Measurements from ENCODE around the gene FYN. TPM values are rescaled to one million over a fixed set of nuclear protein-coding genes. Genes with fewer than 3 reads are reported as not detected.

Gene FYN
- total RNA-seq, 1 donor, result 207 TPM

DNA sequence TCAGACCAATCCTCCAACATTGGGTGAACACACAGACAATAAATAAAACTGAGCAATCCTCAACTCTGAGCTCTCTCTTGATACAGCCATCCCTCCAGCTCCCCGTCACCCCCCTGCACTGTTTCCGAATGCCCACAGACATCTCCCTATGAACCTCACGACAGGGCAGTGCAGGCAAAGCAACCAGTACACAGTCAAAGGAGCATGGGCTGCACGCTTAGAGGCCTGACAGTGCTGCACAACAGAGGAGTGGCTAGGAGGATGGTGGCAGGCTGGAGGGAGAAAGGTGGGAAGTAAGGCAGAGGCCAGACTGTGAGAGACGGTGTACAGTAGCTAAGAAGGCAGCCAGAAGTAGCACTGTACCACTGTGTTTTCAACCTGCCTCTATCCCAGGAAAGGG is 24.0 kb downstream of the FYN start:
- Histone ChIP-seq H3K4me1 (ENCODE audit: insufficient read depth, low read length) (peaks cover 85% of the 10 kb centered on the region), H3K27me3 (ENCODE audit: insufficient read depth, low read length) (no peaks in the 10 kb centered on the region), H3K9me3 (ENCODE audit: low read depth, low read length) (no peaks in the 10 kb centered on the region), H3K4me3 (ENCODE audit: low read length) (no peak overlapping the region)

DNA sequence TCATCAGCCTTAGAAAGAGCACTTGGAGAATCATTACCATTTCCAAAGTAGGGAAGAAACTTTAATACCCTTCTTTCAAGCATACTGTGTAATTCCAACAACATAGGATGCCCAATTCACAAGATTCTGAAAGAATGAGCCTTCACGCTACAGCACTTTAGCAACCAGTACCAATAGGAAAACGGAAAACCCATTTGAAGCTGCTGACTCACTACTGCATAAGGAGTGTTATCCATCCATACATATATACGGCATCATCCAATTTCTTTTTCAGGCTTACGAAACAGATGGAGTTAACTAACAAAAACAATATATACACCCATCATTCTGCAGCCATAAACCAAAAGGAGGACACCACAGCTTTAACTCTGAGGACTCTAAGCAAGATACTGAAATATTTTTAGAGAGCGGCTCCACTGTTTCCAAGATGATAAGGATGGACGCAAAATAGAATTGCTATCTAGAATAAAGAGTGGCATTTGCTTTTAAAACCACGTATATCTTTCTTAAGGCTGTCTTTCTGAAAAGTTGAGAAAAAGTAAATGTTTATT is 24.9 kb downstream of the FYN start:
- Histone ChIP-seq H3K4me1 (ENCODE audit: insufficient read depth, low read length) (peaks cover 85% of the 10 kb centered on the region), H3K9me3 (ENCODE audit: low read depth, low read length) (no peaks in the 10 kb centered on the region), H3K27me3 (ENCODE audit: insufficient read depth, low read length) (no peaks in the 10 kb centered on the region), H3K4me3 (ENCODE audit: low read length) (no peak overlapping the region)

DNA sequence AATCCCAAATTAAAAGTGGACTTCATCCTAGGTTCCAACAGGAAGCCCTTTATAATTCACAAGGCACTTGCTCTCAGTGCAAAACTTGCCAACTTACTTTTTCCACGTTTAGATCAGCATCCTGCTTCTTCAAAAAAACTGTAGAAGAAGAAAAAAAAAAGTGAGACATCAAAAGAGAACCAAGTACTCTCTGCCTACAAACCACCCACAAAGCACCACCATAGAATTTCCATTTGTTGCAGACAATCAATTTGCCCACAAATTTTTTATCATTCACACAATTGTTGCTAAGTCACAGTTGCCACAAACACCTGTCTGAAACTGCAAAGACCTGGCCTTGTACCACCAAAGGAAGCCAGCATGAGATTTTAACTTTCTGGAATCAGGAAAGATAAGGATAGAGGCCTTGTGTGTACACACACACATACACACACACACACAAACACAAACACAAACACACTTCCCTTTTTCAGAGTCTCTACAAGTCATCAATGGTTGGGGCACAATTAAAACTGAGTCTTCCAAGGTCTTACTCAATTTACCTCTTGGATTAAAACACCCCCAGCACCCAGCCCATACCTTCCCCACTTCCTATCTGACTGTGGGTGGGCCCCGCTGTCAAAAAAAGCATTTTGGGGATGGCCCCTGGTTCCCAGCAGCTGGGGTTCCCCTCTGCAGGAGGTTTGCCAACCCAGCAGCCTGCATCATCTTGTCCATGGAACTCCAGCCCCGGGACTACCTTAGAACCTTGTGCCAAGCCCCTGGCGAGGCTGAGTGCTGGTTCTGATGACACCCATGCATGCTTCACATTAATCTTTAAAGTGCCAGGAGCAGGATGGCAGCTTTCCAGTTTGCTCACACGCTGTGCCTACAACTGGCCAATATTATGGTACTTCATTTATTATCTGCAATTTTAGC is 26.5 kb downstream of the FYN start:
- Histone ChIP-seq H3K4me3 (ENCODE audit: low read length) (no peak overlapping the region), H3K27me3 (ENCODE audit: insufficient read depth, low read length) (no peaks in the 10 kb centered on the region), H3K4me1 (ENCODE audit: insufficient read depth, low read length) (peaks cover 92% of the 10 kb centered on the region)

DNA sequence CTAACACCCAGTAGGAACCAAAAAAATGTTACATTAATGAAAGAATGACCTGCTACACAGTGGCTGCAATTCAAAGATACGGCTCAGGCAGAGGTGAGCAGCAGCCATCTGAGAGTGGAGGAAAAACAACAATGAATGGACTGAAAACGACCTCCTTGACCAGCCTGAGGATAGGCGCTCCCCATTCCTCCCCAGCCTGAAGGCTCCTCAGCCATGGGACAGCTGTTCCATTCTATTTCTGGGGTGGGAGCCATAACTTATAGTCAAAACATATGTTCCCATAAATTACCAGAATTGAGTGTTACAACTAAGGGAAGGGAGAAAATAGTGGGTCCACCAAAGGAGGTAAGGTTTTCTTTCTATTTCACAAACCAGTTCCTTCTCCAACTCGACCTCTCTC is 27.2 kb downstream of the FYN start:
- H3K9me3 ChIP-seq (ENCODE audit: low read depth, low read length), result no peaks in the 10 kb centered on the region
- peaks cover 92% of the 10 kb centered on the region for H3K4me1 ChIP-seq (ENCODE audit: insufficient read depth, low read length)
- H3K27me3 ChIP-seq (ENCODE audit: insufficient read depth, low read length), result no peaks in the 10 kb centered on the region
- no peak overlapping the region for H3K4me3 ChIP-seq (ENCODE audit: low read length)

More for the DNA sequence above, 26.5 kb downstream of the FYN start:
- no peaks in the 10 kb centered on the region for H3K9me3 ChIP-seq (ENCODE audit: low read depth, low read length)

DNA sequence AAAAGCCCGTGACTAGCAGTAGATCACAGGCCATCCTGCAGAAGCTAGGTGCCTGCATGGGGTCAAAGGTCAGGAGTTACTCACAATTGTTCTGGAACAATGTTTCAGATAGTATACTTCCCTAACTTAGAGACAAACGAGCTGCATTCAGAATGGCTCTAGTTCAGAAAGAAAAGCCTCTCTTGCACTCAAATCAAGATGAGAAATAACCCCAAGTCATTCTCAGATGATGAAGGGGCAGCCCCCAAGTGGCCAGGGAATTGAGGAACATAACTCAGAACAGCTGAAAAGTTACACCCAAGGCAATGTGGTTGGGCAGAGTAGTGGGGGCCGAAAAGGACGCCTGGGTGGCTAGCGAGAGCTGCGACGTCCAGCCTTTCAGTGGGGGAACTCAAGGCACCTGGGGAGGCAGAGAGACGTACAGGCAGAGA is 27.8 kb downstream of the FYN start:
- Histone ChIP-seq H3K4me3 (ENCODE audit: low read length) (no peak overlapping the region), H3K4me1 (ENCODE audit: insufficient read depth, low read length) (peaks cover 92% of the 10 kb centered on the region), H3K9me3 (ENCODE audit: low read depth, low read length) (no peaks in the 10 kb centered on the region), H3K27me3 (ENCODE audit: insufficient read depth, low read length) (no peaks in the 10 kb centered on the region)

DNA sequence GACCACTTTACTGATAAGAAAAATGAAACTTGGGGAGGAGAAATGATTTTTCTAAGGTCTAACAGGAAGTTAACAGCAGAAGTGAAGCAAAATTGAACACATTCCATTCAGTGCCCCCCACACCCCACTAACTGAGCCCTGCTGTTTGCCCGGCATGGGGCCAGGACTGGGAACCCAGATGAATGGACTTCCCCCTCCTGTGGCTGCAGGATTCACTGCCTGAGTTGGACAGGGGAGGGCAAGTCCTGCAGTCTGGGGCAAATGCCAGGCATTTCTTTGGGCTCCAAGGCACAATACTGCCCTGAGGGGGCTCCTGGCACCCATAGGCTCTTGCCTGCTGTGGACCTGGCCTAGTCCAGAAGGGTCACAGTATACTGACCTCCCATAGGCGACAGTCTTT is 28.3 kb downstream of the FYN start:
- Histone ChIP-seq H3K4me3 (ENCODE audit: low read length) (no peak overlapping the region), H3K4me1 (ENCODE audit: insufficient read depth, low read length) (peaks cover 93% of the 10 kb centered on the region), H3K27me3 (ENCODE audit: insufficient read depth, low read length) (no peaks in the 10 kb centered on the region), H3K9me3 (ENCODE audit: low read depth, low read length) (no peaks in the 10 kb centered on the region)

DNA sequence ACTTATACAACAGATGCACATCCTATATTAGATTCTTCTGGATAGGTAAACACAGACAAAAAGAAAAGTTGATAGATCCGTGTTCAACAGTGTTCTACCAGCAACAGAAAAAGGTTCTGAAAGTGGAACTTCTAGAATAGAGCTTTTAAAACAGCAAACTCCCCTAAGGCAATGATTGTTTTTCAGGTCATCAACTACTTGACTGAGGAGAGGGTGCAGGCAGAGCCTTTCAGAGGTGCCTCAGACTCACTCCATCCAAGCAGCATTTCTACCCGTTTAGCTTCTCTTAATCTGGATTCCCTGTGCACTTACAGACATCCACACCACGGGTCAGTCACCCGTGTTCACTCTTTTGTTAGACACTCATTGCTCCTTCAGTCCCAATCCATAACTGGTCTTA is 28.9 kb downstream of the FYN start:
- no peak overlapping the region for H3K4me3 ChIP-seq (ENCODE audit: low read length)
- H3K4me1 ChIP-seq (ENCODE audit: insufficient read depth, low read length), result peaks cover 93% of the 10 kb centered on the region
- H3K9me3 ChIP-seq (ENCODE audit: low read depth, low read length), result no peaks in the 10 kb centered on the region
- no peaks in the 10 kb centered on the region for H3K27me3 ChIP-seq (ENCODE audit: insufficient read depth, low read length)

DNA sequence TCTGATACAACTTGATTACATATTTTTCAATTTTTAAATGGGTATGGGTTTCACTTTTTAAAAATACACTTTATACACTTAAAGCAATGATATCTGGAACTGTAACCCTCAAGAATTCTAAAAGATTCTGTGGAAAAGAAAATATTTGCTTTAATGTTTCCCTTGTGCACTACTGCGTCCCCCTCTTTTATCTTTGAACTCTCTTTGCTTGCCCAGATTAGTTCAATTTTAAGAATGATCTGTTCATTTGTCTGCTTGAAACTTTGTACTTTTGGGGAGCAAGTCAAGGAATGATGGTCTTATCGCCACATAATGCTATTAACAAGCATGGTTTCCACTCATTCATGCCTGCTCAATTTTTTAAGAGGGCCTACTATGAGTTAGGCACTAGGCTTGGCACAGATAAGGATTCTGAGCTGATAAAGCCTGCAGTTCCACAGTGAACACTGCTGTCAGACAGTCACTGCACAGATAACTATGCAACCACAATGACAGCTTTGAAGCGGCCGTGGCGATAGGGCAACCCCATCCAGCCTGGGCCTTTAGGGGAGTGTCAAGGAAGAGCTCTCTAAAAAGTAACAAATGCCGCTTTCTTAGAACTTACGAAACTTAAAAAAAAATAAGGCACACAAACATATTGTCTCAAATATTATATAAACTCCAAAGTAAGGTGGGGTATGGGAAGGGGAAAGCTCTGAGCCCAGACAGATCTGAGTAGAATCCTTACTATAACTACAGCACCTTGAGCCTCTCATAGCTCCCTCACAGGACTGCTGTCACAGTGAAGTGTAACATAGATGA is 29.7 kb downstream of the FYN start:
- Histone ChIP-seq H3K27me3 (ENCODE audit: insufficient read depth, low read length) (no peaks in the 10 kb centered on the region), H3K4me1 (ENCODE audit: insufficient read depth, low read length) (peaks cover 97% of the 10 kb centered on the region), H3K9me3 (ENCODE audit: low read depth, low read length) (no peaks in the 10 kb centered on the region), H3K4me3 (ENCODE audit: low read length) (no peak overlapping the region)

DNA sequence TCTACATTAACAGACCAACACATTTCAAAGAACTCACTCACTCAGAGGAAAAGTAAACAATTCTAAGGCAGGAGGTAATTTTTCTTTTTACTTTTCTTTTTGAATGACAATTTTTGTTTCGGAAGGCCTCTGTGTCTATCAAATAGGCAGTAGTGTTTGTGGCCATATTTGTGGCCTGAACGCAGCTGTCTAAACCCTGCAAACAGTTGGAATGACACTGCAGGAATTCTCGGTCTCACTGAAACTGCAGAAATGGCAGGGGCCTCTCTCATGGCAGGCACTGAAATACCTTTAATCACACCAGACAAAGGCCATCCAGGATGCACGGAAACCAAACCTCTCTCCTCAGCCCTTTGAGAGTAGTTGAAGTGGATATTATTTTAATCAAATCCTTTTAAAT is 30.4 kb downstream of the FYN start:
- no peak overlapping the region for H3K4me3 ChIP-seq (ENCODE audit: low read length)
- H3K4me1 ChIP-seq (ENCODE audit: insufficient read depth, low read length), result peaks cover 96% of the 10 kb centered on the region
- H3K27me3 ChIP-seq (ENCODE audit: insufficient read depth, low read length), result no peaks in the 10 kb centered on the region
- no peaks in the 10 kb centered on the region for H3K9me3 ChIP-seq (ENCODE audit: low read depth, low read length)

DNA sequence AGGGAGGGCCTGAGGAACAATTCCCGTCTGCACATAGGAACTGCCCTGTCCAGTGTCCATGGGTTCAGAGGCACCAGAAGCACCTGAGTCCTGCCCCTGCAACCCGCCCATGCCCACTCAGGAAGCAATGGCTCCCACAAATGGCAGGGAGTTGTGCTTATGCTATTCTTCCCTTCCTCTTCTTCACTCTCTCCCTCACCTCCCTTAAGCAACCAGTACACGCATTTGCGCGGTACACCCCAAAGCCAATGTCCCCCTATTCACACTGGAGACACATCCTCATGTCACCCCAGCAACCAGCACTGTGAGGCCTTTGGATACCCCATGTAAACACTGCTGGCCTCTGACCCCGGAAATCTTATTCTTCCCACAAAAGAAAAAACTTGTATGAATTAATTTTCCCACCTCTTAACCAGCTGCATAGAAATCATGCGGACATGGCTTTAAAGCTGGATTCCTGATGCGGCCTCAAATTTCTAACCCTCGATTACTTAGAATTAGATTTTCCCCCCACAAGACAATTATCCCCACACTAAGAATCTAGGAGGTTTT is 30.9 kb downstream of the FYN start:
- Histone ChIP-seq H3K4me1 (ENCODE audit: insufficient read depth, low read length) (peaks cover 97% of the 10 kb centered on the region), H3K9me3 (ENCODE audit: low read depth, low read length) (no peaks in the 10 kb centered on the region), H3K27me3 (ENCODE audit: insufficient read depth, low read length) (no peaks in the 10 kb centered on the region), H3K4me3 (ENCODE audit: low read length) (no peak overlapping the region)

DNA sequence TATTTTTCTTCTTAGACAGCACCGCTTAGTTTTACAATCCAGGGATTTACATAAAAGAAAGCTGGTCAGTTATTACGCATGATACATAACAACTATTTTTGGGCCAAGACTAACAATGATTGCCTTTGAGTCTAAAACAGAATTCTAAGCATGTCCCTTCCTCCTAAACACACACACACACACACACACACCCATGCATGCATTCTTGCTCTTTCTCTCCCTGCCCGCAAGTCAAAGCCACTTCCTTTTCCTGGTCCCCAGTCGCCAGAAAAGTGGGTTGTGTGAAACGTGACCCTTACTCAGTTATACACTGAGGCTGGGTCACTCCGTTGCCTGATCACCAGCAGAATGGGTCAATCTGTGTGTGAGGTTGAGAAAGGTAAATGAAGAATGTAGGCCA is 31.4 kb downstream of the FYN start:
- Histone ChIP-seq H3K4me1 (ENCODE audit: insufficient read depth, low read length) (peaks cover 94% of the 10 kb centered on the region), H3K4me3 (ENCODE audit: low read length) (no peak overlapping the region), H3K27me3 (ENCODE audit: insufficient read depth, low read length) (no peaks in the 10 kb centered on the region), H3K9me3 (ENCODE audit: low read depth, low read length) (no peaks in the 10 kb centered on the region)

DNA sequence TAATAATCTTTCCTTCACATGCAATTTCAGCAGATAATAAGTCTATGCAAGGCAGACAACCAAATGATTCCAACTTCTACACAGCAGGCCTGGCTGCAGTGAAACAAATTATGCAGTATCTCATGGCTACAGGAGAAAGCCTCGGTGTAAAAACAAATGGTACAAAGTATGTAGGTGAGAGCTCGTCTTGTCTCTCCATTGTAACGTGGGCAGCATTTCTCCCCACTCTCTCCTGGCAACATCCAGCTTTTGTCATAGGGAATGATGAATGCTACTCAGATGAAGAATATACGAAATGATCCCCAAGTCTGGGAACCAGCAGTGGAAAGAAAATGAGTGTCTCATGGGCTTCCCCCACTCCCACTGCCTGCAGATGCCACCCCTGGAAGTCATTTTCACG is 32.4 kb downstream of the FYN start:
- Histone ChIP-seq H3K4me3 (ENCODE audit: low read length) (no peak overlapping the region), H3K4me1 (ENCODE audit: insufficient read depth, low read length) (peaks cover 92% of the 10 kb centered on the region), H3K27me3 (ENCODE audit: insufficient read depth, low read length) (no peaks in the 10 kb centered on the region), H3K9me3 (ENCODE audit: low read depth, low read length) (no peaks in the 10 kb centered on the region)

DNA sequence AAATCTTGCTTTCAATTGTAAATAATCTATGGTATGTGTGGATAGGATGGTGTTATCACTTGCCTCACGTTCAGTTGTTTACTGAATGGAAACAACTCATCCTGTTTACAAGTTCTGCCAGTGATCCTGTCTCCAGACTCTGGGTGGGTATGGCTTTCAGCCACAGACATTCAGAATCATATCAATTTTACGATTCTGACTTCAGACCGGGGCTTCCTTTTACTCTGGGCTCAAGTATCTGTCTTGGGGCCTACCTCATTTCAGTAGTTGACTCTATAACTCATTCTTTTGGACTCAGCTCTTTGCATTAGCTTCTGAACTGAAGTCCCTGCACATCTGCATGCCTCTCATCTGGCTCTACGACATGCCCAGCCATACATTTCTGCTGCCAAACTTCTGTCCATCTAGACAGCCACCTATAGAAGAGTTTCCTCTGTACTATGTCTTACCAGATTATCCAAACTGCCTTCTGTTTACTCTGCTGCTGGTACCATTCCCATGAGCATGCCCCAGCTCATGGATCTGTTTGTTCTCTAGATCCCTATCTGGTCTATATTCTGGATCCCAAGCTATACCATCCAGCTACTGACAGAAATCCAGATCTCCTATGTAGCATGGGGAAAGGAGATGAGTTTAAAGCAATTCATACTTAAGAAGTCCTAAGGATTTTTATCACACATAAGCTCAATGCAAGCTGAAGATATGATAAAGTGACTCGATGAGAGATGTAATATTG is 34.3 kb downstream of the FYN start:
- Histone ChIP-seq H3K4me1 (ENCODE audit: insufficient read depth, low read length) (peaks cover 82% of the 10 kb centered on the region), H3K4me3 (ENCODE audit: low read length) (no peak overlapping the region), H3K9me3 (ENCODE audit: low read depth, low read length) (no peaks in the 10 kb centered on the region), H3K27me3 (ENCODE audit: insufficient read depth, low read length) (no peaks in the 10 kb centered on the region)

DNA sequence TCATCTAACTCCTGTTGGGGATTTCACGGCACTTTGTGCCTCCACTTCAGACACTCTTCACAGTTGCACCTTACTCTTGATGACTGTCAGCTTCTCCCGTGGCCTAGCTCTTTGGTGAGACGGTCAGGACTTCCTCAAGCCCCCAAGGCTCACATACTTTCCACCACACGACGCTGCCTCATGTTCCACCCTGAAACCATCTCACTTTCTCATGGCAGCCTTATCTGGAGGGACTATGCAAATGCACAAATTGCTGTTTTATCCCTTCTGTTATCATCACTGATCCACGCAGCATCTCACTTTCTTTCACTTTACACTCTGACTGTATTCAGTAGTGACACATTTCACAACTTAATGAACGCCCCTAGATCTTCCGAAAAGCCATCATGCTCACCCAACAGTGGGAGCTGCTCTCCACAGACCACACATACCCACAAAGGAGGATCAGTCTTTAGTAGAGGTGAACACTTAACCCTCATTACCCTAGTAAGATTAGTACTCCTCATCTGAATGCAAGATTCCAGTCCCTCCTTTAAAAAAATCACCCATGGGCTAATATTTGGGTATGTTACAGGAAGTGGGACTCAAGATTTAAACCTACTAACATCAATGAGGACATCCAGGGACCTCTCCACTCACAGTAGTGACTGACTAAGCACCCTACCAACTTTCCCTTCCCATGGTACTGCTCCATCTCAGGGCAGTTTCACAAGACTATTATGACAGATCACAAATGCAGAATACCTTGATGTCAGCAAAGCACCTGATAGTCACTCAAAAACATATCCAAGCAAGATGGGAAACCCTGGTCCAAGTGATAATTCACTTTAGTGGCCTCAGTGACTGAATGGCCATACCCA is 35.4 kb downstream of the FYN start:
- Histone ChIP-seq H3K27me3 (ENCODE audit: insufficient read depth, low read length) (no peaks in the 10 kb centered on the region), H3K4me3 (ENCODE audit: low read length) (no peak overlapping the region), H3K9me3 (ENCODE audit: low read depth, low read length) (no peaks in the 10 kb centered on the region), H3K4me1 (ENCODE audit: insufficient read depth, low read length) (peaks cover 80% of the 10 kb centered on the region)

Data from mononuclear cell (primary cell).